Heart left ventricle (tissue), 16 donors: ENCODE results near the gene SUPT3H. TPM values are rescaled to one million over a fixed set of nuclear protein-coding genes. Genes with fewer than 3 reads are reported as not detected.

Experiments used
- ATAC-seq, 4 donors: fragments of 200-7000 bp; cut with Tn5 transposase; one replicate each; pipeline ENCODE4 v1.9.1; 2020 to 2022; ENCODE audit warnings: moderate library complexity in 4 of 4, mild to moderate bottlenecking in 3 of 4, moderate number of reproducible peaks in 1 of 4
- DNase-seq, 5 donors: peaks; one replicate each; pipeline ENCODE4 v3.0.0-alpha.2; 2020
- H3K27ac ChIP-seq, 12 donors: fragments of 200-600 bp; sonication (generic) in 4 of 12; one replicate each; pipeline versions ENCODE4 v1.5.0 to v1.8.0; 2016 to 2022; ENCODE audit warnings: mild to moderate bottlenecking in 2 of 12
- H3K27me3 ChIP-seq, 9 donors: fragments of 200-600 bp; sonication (generic) in 2 of 9; one replicate each; pipeline versions ENCODE4 v1.5.1 to v1.8.0; 2016 to 2022; ENCODE audit warnings: mild to moderate bottlenecking in 3 of 9
- H3K36me3 ChIP-seq, 9 donors: fragments of 200-600 bp; sonication (generic) in 2 of 9; one replicate each; pipeline versions ENCODE4 v1.5.0 to v1.8.0; 2018 to 2022; ENCODE audit warnings: mild to moderate bottlenecking in 2 of 9
- H3K4me1 ChIP-seq, 12 donors: fragments of 200-600 bp; sonication (generic) in 4 of 12; one replicate each; pipeline versions ENCODE4 v1.5.0 to v1.8.0; 2016 to 2022; ENCODE audit warnings: mild to moderate bottlenecking in 3 of 12
- H3K4me3 ChIP-seq, 12 donors: fragments of 200-600 bp; sonication (generic) in 4 of 12; one replicate each; pipeline versions ENCODE4 v1.5.0 to v1.8.0; 2017 to 2022; ENCODE audit warnings: mild to moderate bottlenecking in 9 of 12, moderate library complexity in 4 of 12
- H3K9me3 ChIP-seq, 12 donors: fragments of 200-600 bp; sonication (generic) in 4 of 12; one replicate each; pipeline versions ENCODE4 v1.5.0 to v1.8.0; 2016 to 2022; ENCODE audit warnings: mild to moderate bottlenecking in 1 of 12
- CTCF ChIP-seq, 12 donors: fragments of 200-600 bp; sonication (generic) in 4 of 12; IDR thresholded peaks; one replicate each; pipeline versions ENCODE4 v1.5.0 to v1.8.0; 2018 to 2022; ENCODE audit warnings: antibody characterized with exemption in 12 of 12, mild to moderate bottlenecking in 5 of 12
- POLR2A ChIP-seq, 2 donors: fragments of 450-650 bp; IDR thresholded peaks; one replicate each; pipeline ENCODE4 v1.6.1; 2017; ENCODE audit warnings: antibody characterized with exemption in 2 of 2, mild to moderate bottlenecking in 2 of 2, moderate library complexity in 2 of 2
- WGBS, 4 donors: extraction: QIAGEN DNeasy Blood & Tissue Kit in 2 of 4; methylation state at CpG; one replicate each; pipeline versions ENCODE4 v1.1.5 to v1.1.7; 2013 to 2018; 5-methylcytosine and 5-hydroxymethylcytosine counted together
- intact Hi-C, 10 donors: fragments of 100-400 bp; cut with DNase I; formaldehyde crosslinking; loops; one replicate each; pipeline versions ENCODE4 v1.11.1 to v1.14.2; 2022
- polyA plus RNA-seq, 2 donors: library from polyadenylated mRNA; stranded (reverse); fragments of 200-250 nt; gene quantifications; one replicate each; pipeline ENCODE4 v1.2.3, GENCODE V29; 2013
- total RNA-seq, 9 donors: library from RNA; depleted of rRNA in 2 of 9; stranded (reverse); fragments of >200 nt in 2 of 9; fragmentation: NEBNext Ultra II Directional in 3 of 9; extraction: Animal tissue kit (Norgen Biotek cat#: 25700) in 3 of 9; gene quantifications; one replicate each; pipeline versions ENCODE4 v1.1.0 to v1.2.4, GENCODE V29; 2016 to 2023
- donor health status: ischemic (EF 13 %, LVEDD 7.1; RV severe dilation, severe dysfunction).
- donor health status: healthy with polysubstance abuse.
- donor health status: DM: no; HTN: yes; CAD: no.
- donor health status: DM: no; HTN: no; CAD: no.
- donor health status: ischemic (EF 25% LVEDD 6.9; RV normal size, moderate dysfunction).
- donor health status: ischemic (EF 25% LVEDD 5.7; RV mildly dilated, moderate dysfunction).
- donor health status: healthy.
- donor health status: DM: yes; HTN: yes; CAD: no.
- donor health status: ischemic (EF 35%, LVEDD 5.7; RV mildly dilated, moderate dysfunction).
- donor health status: nonischemic (EF 11% LVEDD 7.7; RV severe dilation, severe dysfunction).
- donor health status: DM: yes; HTN: yes; CAD: no.
- donor health status: PGD.
- donor health status: ischemic (EF 29% LVEDD 5.4; RV normal size, mild dysfunction).
- donor health status: nonischemic (EF 23%, LVEDD 6.1; RV moderate dilation, normal function).

SUPT3H gene
- total and polyA plus RNA-seq, 11 donors, result 1.5 to 8.1 (median 4.1) TPM

GRCh38 chr6:44854712-44855443 is 522.9 kb downstream of the SUPT3H start:
- Histone ChIP-seq H3K27ac (no peak overlapping the region), H3K4me3 (no peak overlapping the region), H3K4me1 (peaks cover 0 to 32% (median 6%) of the 10 kb centered on the region in 12 donors), H3K36me3 (no peaks in the 10 kb centered on the region), H3K9me3 (no peaks in the 10 kb centered on the region), H3K27me3 (no peaks in the 10 kb centered on the region)
- DNase-seq, result no peak
- ATAC-seq, result no peak
- intact Hi-C loops, result no loop called here
- TF ChIP-seq CTCF (IDR thresholded peaks at IDR 0.05), result no peak
- TF ChIP-seq POLR2A (IDR thresholded peaks at IDR 0.05), result no peak
- 64 to 78% (median 72%) methylated on average over 2 of the region's 2 CpGs for WGBS, 4 donors

GRCh38 chr6:44851176-44851575 is 526.6 kb downstream of the SUPT3H start:
- Histone ChIP-seq H3K27ac (peak overlapping the region in 4 of 12 donors; percentile 0 to 61 (median 27)), H3K36me3 (no peaks in the 10 kb centered on the region), H3K4me3 (no peak overlapping the region), H3K9me3 (no peaks in the 10 kb centered on the region), H3K27me3 (no peaks in the 10 kb centered on the region), H3K4me1 (peaks cover 0 to 27% (median 3%) of the 10 kb centered on the region in 12 donors)
- WGBS, 4 donors, result 75 to 100% (median 90%) methylated on average over 1 of the region's 1 CpG
- DNase-seq (no peak), ATAC-seq (peak in 2 of 4 donors; percentile 45 to 81)
- intact Hi-C loops, result no loop called here
- TF ChIP-seq CTCF (IDR thresholded peaks at IDR 0.05) (no peak), POLR2A (IDR thresholded peaks at IDR 0.05) (no peak)

GRCh38 chr6:44850312-44850711 is 527.4 kb downstream of the SUPT3H start:
- DNase-seq (no peak), ATAC-seq (peak in 1 of 4 donors; percentile 68)
- Histone ChIP-seq H3K27ac (peak overlapping the region in 2 of 12 donors; percentile 14 to 61), H3K4me3 (no peak overlapping the region), H3K9me3 (no peaks in the 10 kb centered on the region), H3K4me1 (peaks cover 0 to 18% (median 0%) of the 10 kb centered on the region in 12 donors), H3K27me3 (no peaks in the 10 kb centered on the region), H3K36me3 (no peaks in the 10 kb centered on the region)
- no peak for TF ChIP-seq POLR2A (IDR thresholded peaks at IDR 0.05)
- no peak for TF ChIP-seq CTCF (IDR thresholded peaks at IDR 0.05)
- intact Hi-C loops, result no loop called here

- Histone ChIP-seq H3K27ac (peak overlapping the region in 1 of 12 donors; percentile 14), H3K4me1 (peaks cover 0 to 15% (median 0%) of the 10 kb centered on the region in 12 donors), H3K36me3 (no peaks in the 10 kb centered on the region), H3K27me3 (no peaks in the 10 kb centered on the region), H3K4me3 (no peak overlapping the region), H3K9me3 (no peaks in the 10 kb centered on the region)
- WGBS, 4 donors, result 87 to 91% (median 88%) methylated on average over 1 of the region's 1 CpG
- intact Hi-C loops, result no loop called here
- TF ChIP-seq POLR2A (IDR thresholded peaks at IDR 0.05) (no peak), CTCF (IDR thresholded peaks at IDR 0.05) (no peak)
- DNase-seq (no peak), ATAC-seq (no peak)
Observed at GRCh38 chr6:44849806-44850205, 527.9 kb downstream of the SUPT3H start.
